Measurements from ENCODE around the gene ATAD3C.
"Not testable (repeated sequence)": the region's sequence is repeated elsewhere in the genome, so short reads cannot be mapped to it uniquely, and the experiment has no call there.

GRCh38 chr1:1481811-1482210 lies 32.3 kb downstream of the ATAD3C start:
- not testable (repeated sequence) for TF ChIP-seq POLR2A, POLR2AphosphoS5, TAF1 (IDR thresholded peaks at IDR 0.05; ENCODE audit: low read depth, low read length)

All from GM12891 (cell line).